Skeletal muscle tissue (tissue), 4 donors: ENCODE results near the gene SLC7A11. TPM values are rescaled to one million over a fixed set of nuclear protein-coding genes. Genes with fewer than 3 reads are reported as not detected.

ENCODE experiments used
- H3K27ac ChIP-seq: one replicate; pipeline ENCODE4 v1.7.0; 2013; ENCODE audit warnings: mild to moderate bottlenecking, low read depth, low read length, inconsistent platforms
- H3K27me3 ChIP-seq, 3 donors: one replicate each; pipeline ENCODE4 v1.7.0; 2013; ENCODE audit warnings: low read length in 3 of 3; ENCODE audit not compliant: control insufficient read depth in 3 of 3, insufficient read depth in 3 of 3
- H3K36me3 ChIP-seq, 3 donors: one replicate each; pipeline ENCODE4 v1.7.0; 2013; ENCODE audit warnings: low read length in 3 of 3; ENCODE audit not compliant: control insufficient read depth in 3 of 3, insufficient read depth in 3 of 3
- H3K4me1 ChIP-seq, 3 donors: one replicate each; pipeline ENCODE4 v1.7.0; 2013; ENCODE audit warnings: low read length in 3 of 3, mild to moderate bottlenecking in 3 of 3; ENCODE audit not compliant: control insufficient read depth in 3 of 3, insufficient read depth in 3 of 3
- H3K4me3 ChIP-seq, 3 donors: one replicate each; pipeline ENCODE4 v1.7.0; 2013; ENCODE audit warnings: low read length in 3 of 3
- H3K9ac ChIP-seq, 3 donors: one replicate each; pipeline ENCODE4 v1.7.0; 2013; ENCODE audit warnings: low read length in 3 of 3, mild to moderate bottlenecking in 3 of 3, moderate library complexity in 2 of 3, low read depth in 1 of 3
- H3K9me3 ChIP-seq, 3 donors: one replicate each; pipeline ENCODE4 v1.7.0; 2013; ENCODE audit warnings: low read length in 3 of 3; ENCODE audit not compliant: control insufficient read depth in 3 of 3
- total RNA-seq: library from RNA; depleted of rRNA; stranded (reverse); fragments of >200 nt; gene quantifications from one replicate; pipeline ENCODE4 v1.2.3, GENCODE V29; 2014
- donor health status: Osteomylitis.

SLC7A11 gene
- total RNA-seq: 1.0 TPM

GRCh38 chr4:138242076-138242833 is at the start of gene SLC7A11:
Gene SLC7A11, minus strand, starts transcription at chr4:138242349. Its CDS starts 280 bp downstream, at chr4:138242069.
- Histone ChIP-seq H3K9me3 (no peaks in the 10 kb centered on the region), H3K4me3 (peak within 1 kb of the TSS; percentile 22 to 56 (median 44)), H3K27ac (no peak within 1 kb of the TSS), H3K9ac (peak within 1 kb of the TSS in 2 of 3 donors; percentile 2 to 22), H3K36me3 (no peaks in the 10 kb centered on the region), H3K27me3 (no peaks in the 10 kb centered on the region), H3K4me1 (peaks cover 0 to 8% (median 6%) of the 10 kb centered on the region in 3 donors)

GRCh38 chr4:138291431-138291830 is 49.3 kb upstream of the SLC7A11 start:
- H3K36me3 ChIP-seq: no peaks in the 10 kb centered on the region
- no peaks in the 10 kb centered on the region for H3K9me3 ChIP-seq
- H3K27me3 ChIP-seq: no peaks in the 10 kb centered on the region
- H3K27ac ChIP-seq: no peak overlapping the region
- H3K9ac ChIP-seq: no peak overlapping the region
- H3K4me3 ChIP-seq: no peak overlapping the region
- no peaks in the 10 kb centered on the region for H3K4me1 ChIP-seq

GRCh38 chr4:138290805-138291204 is 48.7 kb upstream of the SLC7A11 start:
- no peak overlapping the region for H3K4me3 ChIP-seq
- H3K36me3 ChIP-seq: no peaks in the 10 kb centered on the region
- no peaks in the 10 kb centered on the region for H3K4me1 ChIP-seq
- no peaks in the 10 kb centered on the region for H3K27me3 ChIP-seq
- no peak overlapping the region for H3K27ac ChIP-seq
- no peaks in the 10 kb centered on the region for H3K9me3 ChIP-seq
- H3K9ac ChIP-seq: no peak overlapping the region

DNA sequence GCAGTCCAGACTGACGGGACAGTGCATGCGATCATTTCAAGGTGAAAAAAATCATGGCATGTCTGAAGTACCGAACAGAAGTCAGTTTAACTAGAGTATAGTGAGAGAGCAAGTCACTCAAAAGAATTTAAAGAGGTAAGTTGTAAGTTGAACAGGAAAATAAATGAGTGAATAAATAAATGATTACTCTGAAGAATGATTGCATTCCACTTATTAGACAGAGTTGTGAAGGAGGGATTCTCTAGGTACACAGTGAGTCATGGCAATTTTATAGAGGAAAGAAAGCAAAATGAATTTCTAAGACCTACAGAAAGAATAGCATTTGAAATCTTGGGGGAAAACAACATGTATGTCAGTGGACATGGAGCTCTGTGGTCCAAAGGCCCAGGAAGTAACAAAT is 37.1 kb upstream of the SLC7A11 start:
- Histone ChIP-seq H3K9me3 (no peaks in the 10 kb centered on the region), H3K4me3 (no peak overlapping the region), H3K27ac (no peak overlapping the region), H3K9ac (no peak overlapping the region), H3K27me3 (no peaks in the 10 kb centered on the region), H3K36me3 (no peaks in the 10 kb centered on the region), H3K4me1 (no peaks in the 10 kb centered on the region)

DNA sequence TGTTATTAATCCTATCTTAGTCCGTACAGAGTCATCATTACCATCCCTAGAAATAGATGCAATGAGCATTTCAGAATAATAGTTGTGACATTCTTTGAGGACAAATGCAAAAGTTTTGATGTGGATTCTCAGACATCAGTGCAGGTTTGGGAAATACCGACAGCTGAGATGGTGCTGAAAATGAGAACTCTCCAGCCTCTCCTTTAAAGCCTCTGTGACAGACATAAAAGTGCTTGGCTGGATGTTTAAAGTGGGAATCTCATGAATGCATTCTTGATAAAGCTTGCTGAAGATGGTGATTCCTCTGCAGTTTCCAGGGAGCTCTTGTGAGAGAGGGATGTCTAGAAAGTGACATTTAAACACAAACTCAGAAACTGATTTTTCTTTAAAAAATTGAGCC is 35.0 kb upstream of the SLC7A11 start:
- no peaks in the 10 kb centered on the region for H3K4me1 ChIP-seq
- no peak overlapping the region for H3K4me3 ChIP-seq
- no peak overlapping the region for H3K27ac ChIP-seq
- no peaks in the 10 kb centered on the region for H3K36me3 ChIP-seq
- no peaks in the 10 kb centered on the region for H3K9me3 ChIP-seq
- no peaks in the 10 kb centered on the region for H3K27me3 ChIP-seq
- H3K9ac ChIP-seq: no peak overlapping the region

GRCh38 chr4:138275963-138276621 is 33.9 kb upstream of the SLC7A11 start:
- no peaks in the 10 kb centered on the region for H3K4me1 ChIP-seq
- H3K27me3 ChIP-seq: no peaks in the 10 kb centered on the region
- H3K4me3 ChIP-seq: no peak overlapping the region
- no peak overlapping the region for H3K27ac ChIP-seq
- H3K36me3 ChIP-seq: no peaks in the 10 kb centered on the region
- no peaks in the 10 kb centered on the region for H3K9me3 ChIP-seq
- no peak overlapping the region for H3K9ac ChIP-seq

DNA sequence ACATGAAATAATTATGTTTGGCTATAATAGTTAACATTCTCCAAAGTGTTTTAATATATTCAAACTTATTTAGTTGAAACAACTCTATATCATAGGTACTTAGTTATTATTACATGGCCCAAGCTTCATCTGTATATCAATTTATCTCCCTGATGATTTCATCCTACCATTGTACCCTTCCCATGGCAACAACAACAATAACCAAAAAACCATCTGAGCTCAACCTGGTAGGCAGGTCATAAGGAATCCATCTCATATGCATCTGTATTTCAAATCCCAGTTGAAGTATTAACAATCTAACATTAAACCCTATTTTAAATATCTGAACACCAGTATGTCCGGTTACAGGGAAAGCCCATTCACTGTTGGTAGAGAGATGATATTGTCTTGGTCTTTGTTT is 33.1 kb upstream of the SLC7A11 start:
- H3K27ac ChIP-seq: no peak overlapping the region
- H3K4me3 ChIP-seq: no peak overlapping the region
- H3K4me1 ChIP-seq: no peaks in the 10 kb centered on the region
- H3K9me3 ChIP-seq: no peaks in the 10 kb centered on the region
- no peak overlapping the region for H3K9ac ChIP-seq
- no peaks in the 10 kb centered on the region for H3K36me3 ChIP-seq
- H3K27me3 ChIP-seq: no peaks in the 10 kb centered on the region

- H3K9ac ChIP-seq: no peak overlapping the region
- H3K4me1 ChIP-seq: no peaks in the 10 kb centered on the region
- no peaks in the 10 kb centered on the region for H3K36me3 ChIP-seq
- no peak overlapping the region for H3K4me3 ChIP-seq
- no peaks in the 10 kb centered on the region for H3K9me3 ChIP-seq
- H3K27ac ChIP-seq: no peak overlapping the region
- no peaks in the 10 kb centered on the region for H3K27me3 ChIP-seq
Measured at GRCh38 chr4:138269175-138269574, 27.0 kb upstream of the SLC7A11 start.

DNA sequence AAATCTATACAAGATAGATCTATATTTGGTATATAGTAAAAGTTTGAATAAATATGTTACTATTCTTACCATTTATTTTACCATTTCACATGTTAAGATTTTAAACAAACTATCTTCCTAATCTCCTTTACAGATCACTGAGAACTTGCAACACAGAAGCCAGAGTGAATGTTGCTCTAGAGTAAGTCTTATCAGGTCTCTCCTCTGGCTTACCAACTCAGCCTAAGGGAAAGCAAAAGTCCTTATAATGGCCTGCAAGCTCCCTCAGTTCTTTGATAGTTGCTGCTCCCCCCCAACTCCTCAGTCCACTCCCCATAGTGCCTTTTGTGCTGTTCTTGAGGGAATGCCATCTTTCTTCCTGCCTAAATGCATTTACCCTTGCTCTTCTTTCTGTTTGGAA is 25.7 kb upstream of the SLC7A11 start:
- no peaks in the 10 kb centered on the region for H3K27me3 ChIP-seq

GRCh38 chr4:138266948-138267347 is 24.8 kb upstream of the SLC7A11 start:
- Histone ChIP-seq H3K4me3 (no peak overlapping the region), H3K36me3 (no peaks in the 10 kb centered on the region)

More for the DNA sequence above, 25.7 kb upstream of the SLC7A11 start:
- Histone ChIP-seq H3K27ac (no peak overlapping the region), H3K4me3 (no peak overlapping the region), H3K36me3 (no peaks in the 10 kb centered on the region), H3K9ac (no peak overlapping the region), H3K4me1 (no peaks in the 10 kb centered on the region), H3K9me3 (no peaks in the 10 kb centered on the region)

More at GRCh38 chr4:138266948-138267347, 24.8 kb upstream of the SLC7A11 start:
- Histone ChIP-seq H3K27ac (no peak overlapping the region), H3K9me3 (no peaks in the 10 kb centered on the region), H3K9ac (no peak overlapping the region), H3K4me1 (no peaks in the 10 kb centered on the region), H3K27me3 (no peaks in the 10 kb centered on the region)
